Neural cell (in vitro differentiated cells): ENCODE results near the gene RGS6. TPM values are rescaled to one million over a fixed set of nuclear protein-coding genes. Genes with fewer than 3 reads are reported as not detected.
A peak's percentile ranks its signal among the peaks of the same experiment; 100 is the strongest.

Source experiments
- H2AFZ ChIP-seq: fragments of 200-600, 300-800 bp; sonication (generic), shearing (Covaris generic); 2 replicates; pipeline ENCODE4 v1.6.0; 2014; ENCODE audit warnings: low read depth, mild to moderate bottlenecking, antibody characterized with exemption, low read length, moderate library complexity
- H3F3A ChIP-seq: fragments of 200-600 bp; shearing (Covaris generic); 2 replicates; pipeline ENCODE4 v1.6.1; 2016; ENCODE audit warnings: mild to moderate bottlenecking, moderate library complexity, mixed read lengths, antibody characterized with exemption, low read length; ENCODE audit not compliant: insufficient read depth, poor library complexity, severe bottlenecking
- H3K27ac ChIP-seq: fragments of 200-600, 300-800 bp; sonication (generic), shearing (Covaris generic); 2 replicates; pipeline ENCODE4 v1.5.1; 2014; ENCODE audit warnings: mild to moderate bottlenecking, low read length, moderate library complexity
- H3K27me3 ChIP-seq: fragments of 300-800, 200-600 bp; sonication (generic), shearing (Covaris generic); 2 replicates; pipeline ENCODE4 v1.6.0; 2014; ENCODE audit warnings: mild to moderate bottlenecking, low read depth, low read length, moderate library complexity; ENCODE audit not compliant: insufficient read depth
- H3K36me3 ChIP-seq: fragments of 300-800, 200-600 bp; sonication (generic), shearing (Covaris generic); 2 replicates; pipeline ENCODE4 v1.5.1; 2014; ENCODE audit warnings: mild to moderate bottlenecking, antibody characterized with exemption, low read length, moderate library complexity; ENCODE audit not compliant: insufficient read depth
- H3K4me2 ChIP-seq: fragments of 300-800, 200-600 bp; sonication (generic), shearing (Covaris generic); 2 replicates; pipeline ENCODE4 v1.6.0; 2014; ENCODE audit warnings: mild to moderate bottlenecking, low read length
- H3K4me3 ChIP-seq: fragments of 300-800, 200-600 bp; sonication (generic), shearing (Covaris generic); 2 replicates; pipeline ENCODE4 v1.5.1; 2014; ENCODE audit warnings: mild to moderate bottlenecking, low read length, moderate library complexity
- H3K79me2 ChIP-seq: fragments of 200-600 bp; shearing (Covaris generic); replicated peaks from 2 replicates; pipeline ENCODE4 v1.6.0; 2014; ENCODE audit warnings: mild to moderate bottlenecking, low read length, moderate library complexity; ENCODE audit not compliant: insufficient read depth
- H3K9ac ChIP-seq: fragments of 300-800, 200-600 bp; sonication (generic), shearing (Covaris generic); 2 replicates; pipeline ENCODE4 v1.6.1; 2016; ENCODE audit warnings: mild to moderate bottlenecking, low read length, mixed read lengths
- H3K9me2 ChIP-seq: fragments of 200-600 bp; shearing (Covaris generic); 2 replicates; pipeline ENCODE4 v1.6.1; 2016; ENCODE audit warnings: mild to moderate bottlenecking, low read length, mixed read lengths; ENCODE audit not compliant: insufficient read depth
- H3K9me3 ChIP-seq: fragments of 200-600, 300-800 bp; sonication (generic), shearing (Covaris generic); 2 replicates; pipeline ENCODE4 v1.6.1; 2016; ENCODE audit warnings: mild to moderate bottlenecking, mixed run types, low read length, moderate library complexity, mixed read lengths
- H4K20me1 ChIP-seq: fragments of 200-600 bp; shearing (Covaris generic); 2 replicates; pipeline ENCODE4 v1.6.1; 2016; ENCODE audit warnings: mild to moderate bottlenecking, mixed run types; ENCODE audit not compliant: insufficient read depth
- CTCF ChIP-seq: fragments of 450-650 bp; IDR thresholded peaks from 2 replicates; pipeline ENCODE4 v1.5.1; 2014; ENCODE audit warnings: antibody characterized with exemption, mild to moderate bottlenecking, moderate library complexity; ENCODE audit not compliant: poor library complexity, severe bottlenecking
- EP300 ChIP-seq: fragments of 450-650 bp; conservative IDR thresholded peaks from 2 replicates; pipeline ENCODE4 v1.6.1; 2014; ENCODE audit warnings: antibody characterized with exemption, mild to moderate bottlenecking, moderate library complexity; ENCODE audit not compliant: poor library complexity, severe bottlenecking
- EZH2 ChIP-seq: fragments of 200-600, 300-800 bp; shearing (Covaris generic), sonication (generic); IDR thresholded peaks from 2 replicates; pipeline ENCODE4 v1.6.1; 2014; ENCODE audit warnings: antibody characterized with exemption, low read length, borderline replicate concordance, mild to moderate bottlenecking; ENCODE audit not compliant: insufficient read depth, poor library complexity, severe bottlenecking
- MXI1 ChIP-seq: fragments of 450-650 bp; conservative IDR thresholded peaks from 2 replicates; pipeline ENCODE4 v1.6.1; 2014; ENCODE audit warnings: antibody characterized with exemption, mild to moderate bottlenecking; ENCODE audit not compliant: poor library complexity, severe bottlenecking
- POLR2AphosphoS5 ChIP-seq: IDR thresholded peaks from 2 replicates; pipeline ENCODE4 v1.6.1; 2012
- RAD21 ChIP-seq: fragments of 450-650 bp; conservative IDR thresholded peaks from 2 replicates; pipeline ENCODE4 v1.6.1; 2014; ENCODE audit warnings: antibody characterized with exemption, mild to moderate bottlenecking, moderate library complexity
- REST ChIP-seq: IDR thresholded peaks from 2 replicates; pipeline ENCODE4 v1.6.1; 2012; ENCODE audit warnings: borderline replicate concordance
- SMC3 ChIP-seq: fragments of 450-650 bp; conservative IDR thresholded peaks from 2 replicates; pipeline ENCODE4 v1.6.1; 2014; ENCODE audit warnings: antibody characterized with exemption, mild to moderate bottlenecking, moderate library complexity; ENCODE audit not compliant: poor library complexity
- TAF1 ChIP-seq: IDR thresholded peaks from 2 replicates; pipeline ENCODE4 v1.6.1; 2012; ENCODE audit warnings: low read depth
- polyA plus RNA-seq: library from polyadenylated mRNA; depleted of rRNA; stranded (reverse); fragments of >200 nt; gene quantifications from 2 replicates; pipeline ENCODE4 v1.2.3, GENCODE V29; 2014

Gene RGS6
- polyA plus RNA-seq, 1 donor from 2014 or later, result 7.3 TPM

- H3K4me2 ChIP-seq, result no peak overlapping the region
- no peaks in the 10 kb centered on the region for H3K36me3 ChIP-seq
- H4K20me1 ChIP-seq, result no peaks in the 10 kb centered on the region
- TF ChIP-seq CTCF (no peak), RAD21 (no peak), EZH2 (no peak), MXI1 (no peak), REST (no peak), TAF1 (no peak), SMC3 (no peak), EP300 (no peak), POLR2AphosphoS5 (no peak)
- H3K9me3 ChIP-seq, result no peaks in the 10 kb centered on the region
- H3K79me2 ChIP-seq, result no peaks in the 10 kb centered on the region
- no peaks in the 10 kb centered on the region for H3K9me2 ChIP-seq
- no peak overlapping the region for H3K4me3 ChIP-seq
- no peaks in the 10 kb centered on the region for H3F3A ChIP-seq
- no peaks in the 10 kb centered on the region for H3K27me3 ChIP-seq
- H3K27ac ChIP-seq, result no peak overlapping the region
- H2AFZ ChIP-seq, result no peak overlapping the region
- H3K9ac ChIP-seq, result no peak overlapping the region
Observed at GRCh38 chr14:72098210-72098609, 166.0 kb downstream of the RGS6 start.

GRCh38 chr14:72099566-72099965 is 167.3 kb downstream of the RGS6 start:
- no peaks in the 10 kb centered on the region for H3K79me2 ChIP-seq
- H3K9me2 ChIP-seq, result no peaks in the 10 kb centered on the region
- no peak overlapping the region for H2AFZ ChIP-seq
- no peak for TF ChIP-seq MXI1
- peak; percentile 7 for TF ChIP-seq POLR2AphosphoS5
- peak; percentile 55 for TF ChIP-seq REST
- peak; percentile 27 for TF ChIP-seq EP300
- no peak for TF ChIP-seq SMC3
- H3K9me3 ChIP-seq, result no peaks in the 10 kb centered on the region
- H3K4me2 ChIP-seq, result no peak overlapping the region
- no peak overlapping the region for H3K27ac ChIP-seq
- no peak overlapping the region for H3K4me3 ChIP-seq
- H3K36me3 ChIP-seq, result no peaks in the 10 kb centered on the region
- no peak overlapping the region for H3K9ac ChIP-seq
- H3F3A ChIP-seq, result no peaks in the 10 kb centered on the region
- no peaks in the 10 kb centered on the region for H4K20me1 ChIP-seq
- H3K27me3 ChIP-seq, result no peaks in the 10 kb centered on the region
